ENCODE measurements around the gene MSRB1. TPM values are rescaled to one million over a fixed set of nuclear protein-coding genes. Genes with fewer than 3 reads are reported as not detected.
"Not testable (repeated sequence)": the region's sequence is repeated elsewhere in the genome, so short reads cannot be mapped to it uniquely, and the experiment has no call there.

MSRB1 gene
- total and polyA plus RNA-seq, 8 donors = 9.8 to 66.7 (median 14.9) TPM

DNA sequence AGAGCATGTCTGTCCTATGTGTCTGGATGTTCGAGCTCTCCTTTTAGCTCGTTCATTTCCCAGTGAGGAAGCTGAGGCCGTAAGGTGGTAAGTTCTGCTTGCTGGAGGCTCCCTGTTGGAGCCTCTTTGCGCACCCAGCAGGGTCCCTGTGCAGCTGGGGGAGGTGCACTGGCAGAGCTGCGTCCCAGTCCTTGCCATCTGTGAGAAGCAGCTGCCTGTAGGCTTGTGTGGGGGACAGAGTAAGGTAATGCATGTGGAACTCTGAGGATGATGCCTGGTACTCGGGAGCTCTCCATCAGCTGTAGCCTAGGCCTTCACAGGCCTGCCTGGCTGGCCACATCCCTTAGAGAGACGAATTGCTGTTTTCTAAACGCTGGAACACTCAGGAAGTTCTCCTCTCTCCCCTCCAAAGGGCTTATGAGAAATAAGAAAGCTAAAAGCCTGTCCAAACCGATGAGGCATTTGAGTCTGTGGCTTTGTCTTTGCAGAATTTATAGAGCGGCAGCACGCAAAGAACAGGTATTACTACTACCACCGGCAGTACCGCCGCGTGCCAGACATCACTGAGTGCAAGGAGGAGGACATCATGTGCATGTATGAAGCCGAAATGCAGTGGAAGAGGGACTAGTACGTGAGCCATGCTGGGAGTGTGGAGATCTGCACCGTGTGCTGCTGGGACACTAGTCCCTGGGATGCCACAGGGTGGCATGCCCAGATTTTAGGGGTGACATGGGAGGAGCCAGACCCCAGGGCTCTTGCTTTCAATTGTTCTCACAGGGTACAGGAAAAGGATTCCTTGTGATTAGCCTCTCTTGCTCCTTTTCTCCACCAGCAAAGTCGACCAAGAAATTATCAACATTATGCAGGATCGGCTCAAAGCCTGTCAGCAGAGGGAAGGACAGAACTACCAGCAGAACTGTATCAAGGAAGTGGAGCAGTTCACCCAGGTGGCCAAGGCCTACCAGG, 17.9 kb upstream of the MSRB1 start:
- Histone ChIP-seq H3K36me3 (peaks cover 0 to 29% of the 10 kb centered on the region in 2 donors), H3K27ac (peak overlapping the region in 1 of 2 donors; percentile 84), H3K9me3 (no peaks in the 10 kb centered on the region), H3K4me1 (peaks cover 29 to 55% of the 10 kb centered on the region in 2 donors), H3K4me3 (peak overlapping the region in 1 of 2 donors; percentile 90), H3K27me3 (no peaks in the 10 kb centered on the region)
- intact Hi-C loops (cut with DNase I) = no loop called here
- no peak for TF ChIP-seq CTCF (IDR thresholded peaks at IDR 0.05)
- DNase-seq (no peak), ATAC-seq (no peak)

DNA sequence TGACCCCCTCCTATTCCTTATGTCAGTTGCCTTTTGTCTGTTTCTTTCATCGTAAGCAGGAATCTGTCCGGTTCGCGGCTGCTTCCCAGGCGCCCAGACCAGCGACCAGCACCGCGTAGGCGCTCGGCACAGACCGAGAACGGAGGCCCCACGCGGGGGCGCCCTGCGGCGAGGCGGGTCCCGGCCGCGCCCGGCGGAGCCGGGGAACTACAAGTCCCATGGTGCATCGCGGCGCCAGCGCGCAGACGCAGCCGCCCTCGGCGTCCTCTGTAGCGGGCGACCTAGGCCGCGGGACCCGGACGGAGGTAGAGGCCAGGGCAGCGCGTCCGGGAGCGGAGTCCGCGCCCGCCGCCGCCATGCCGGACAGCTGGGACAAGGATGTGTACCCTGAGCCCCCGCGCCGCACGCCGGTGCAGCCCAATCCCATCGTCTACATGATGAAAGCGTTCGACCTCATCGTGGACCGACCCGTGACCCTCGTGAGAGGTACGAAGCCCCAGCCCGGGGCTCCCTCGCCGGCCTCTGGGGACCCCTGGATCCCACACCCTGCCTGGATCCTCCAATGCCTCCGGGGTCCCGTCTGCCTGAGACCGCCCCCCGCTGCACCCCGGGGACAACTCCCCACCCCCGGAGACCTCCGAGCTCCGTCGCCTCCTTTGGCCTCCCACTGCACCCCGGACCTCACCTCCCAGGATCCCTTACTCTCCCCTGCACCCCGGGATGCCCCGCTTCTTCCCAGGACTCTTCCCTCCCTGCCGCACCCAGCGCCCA, 16.5 kb upstream of the MSRB1 start, which contains the start of gene NDUFB10:
TSS of gene NDUFB10 (plus strand) at position 270 of the 771 bp plus-strand sequence. CDS start at position 357, 87 bp downstream.
- Histone ChIP-seq H3K27me3 (no peaks in the 10 kb centered on the region), H3K4me1 (peaks cover 25 to 49% of the 10 kb centered on the region in 2 donors), H3K9me3 (no peaks in the 10 kb centered on the region), H3K27ac (peak within 1 kb of the TSS; percentile 75 to 84), H3K4me3 (peak within 1 kb of the TSS; percentile 84 to 90), H3K36me3 (peaks cover 0 to 29% of the 10 kb centered on the region in 2 donors)
- ATAC-seq (peak; percentile 98), DNase-seq (peak; percentile 86 to 100 (median 93))
- intact Hi-C loops (cut with DNase I) = no loop called here
- peak; percentile 55 to 68 for TF ChIP-seq CTCF (IDR thresholded peaks at IDR 0.05)

- Histone ChIP-seq H3K27ac (peak overlapping the region in 1 of 2 donors; percentile 84), H3K4me3 (peak overlapping the region; percentile 84 to 90), H3K4me1 (peaks cover 23 to 46% of the 10 kb centered on the region in 2 donors), H3K36me3 (peaks cover 0 to 29% of the 10 kb centered on the region in 2 donors), H3K9me3 (no peaks in the 10 kb centered on the region), H3K27me3 (no peaks in the 10 kb centered on the region)
- no peak for TF ChIP-seq CTCF (IDR thresholded peaks at IDR 0.05)
- DNase-seq (peak in 2 of 4 donors; percentile 39 to 78), ATAC-seq (no peak)
- intact Hi-C loops (cut with DNase I) = no loop called here
Measured at GRCh38 chr16:1958715-1959268, 15.8 kb upstream of the MSRB1 start.

- intact Hi-C loops (cut with DNase I) = not testable (repeated sequence)
Measured at GRCh38 chr16:1958143-1958491, 15.1 kb upstream of the MSRB1 start.

DNA sequence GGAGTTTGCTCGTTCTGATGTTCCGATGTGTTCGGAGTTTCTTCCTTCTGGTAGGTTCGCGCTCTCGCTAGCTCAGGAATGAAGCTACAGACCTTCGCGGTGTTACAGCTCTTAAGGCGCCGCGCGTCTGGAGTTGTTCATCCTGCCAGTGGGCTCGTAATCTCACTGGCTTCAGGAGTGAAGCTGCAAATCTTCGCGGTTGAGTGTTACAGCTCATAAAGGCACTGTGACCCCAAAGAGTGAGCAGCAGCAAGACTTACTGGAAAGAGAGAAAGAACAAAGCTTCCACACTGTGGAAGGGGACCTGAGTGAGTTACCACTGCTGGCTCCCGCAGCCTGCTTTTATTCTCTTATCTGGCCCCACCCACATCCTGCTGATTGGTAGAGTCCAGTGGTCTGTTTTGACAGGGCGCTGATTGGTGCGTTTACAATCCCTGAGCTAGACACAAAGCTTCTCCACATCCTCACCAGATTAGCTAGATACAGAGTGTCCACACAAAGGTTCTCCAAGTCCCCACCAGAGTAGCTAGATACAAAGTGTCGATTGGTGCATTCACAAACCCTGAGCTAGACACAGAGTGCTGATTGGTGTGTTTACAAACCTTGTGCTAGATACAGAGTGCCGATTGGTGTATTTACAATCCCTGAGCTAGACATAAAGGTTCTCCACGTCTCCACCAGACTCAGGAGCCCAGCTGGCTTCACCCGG, 14.6 kb upstream of the MSRB1 start:
- ATAC-seq; H3K27ac ChIP-seq; intact Hi-C loops (cut with DNase I); H3K9me3 ChIP-seq; H3K4me3 ChIP-seq; H3K27me3 ChIP-seq; DNase-seq: not testable (repeated sequence)
- Histone ChIP-seq H3K36me3 (peaks cover 0 to 16% of the 10 kb centered on the region in 2 donors), H3K4me1 (peaks cover 11 to 34% of the 10 kb centered on the region in 2 donors)

More at GRCh38 chr16:1958143-1958491, 15.1 kb upstream of the MSRB1 start:
- not testable (repeated sequence) for H3K9me3 ChIP-seq, ATAC-seq, H3K4me3 ChIP-seq, H3K27ac ChIP-seq, H3K27me3 ChIP-seq
- DNase-seq = peak in 2 of 4 donors; percentile 30 to 81
- H3K4me1 ChIP-seq = peaks cover 16 to 39% of the 10 kb centered on the region in 2 donors
- H3K36me3 ChIP-seq = peaks cover 0 to 22% of the 10 kb centered on the region in 2 donors
